NT2/D1 (cell line): ENCODE measurements around the gene ACADS.

ENCODE experiments used
- SUZ12 ChIP-seq: IDR thresholded peaks from 2 replicates; pipeline ENCODE4 v1.6.1; 2011; ENCODE audit not compliant: insufficient read length, insufficient read depth; ENCODE audit errors: extremely low read depth
- YY1 ChIP-seq: IDR thresholded peaks from 2 replicates; pipeline ENCODE4 v1.6.1; 2011; ENCODE audit not compliant: insufficient read length, insufficient read depth
- ZNF274 ChIP-seq: IDR thresholded peaks from 2 replicates; pipeline ENCODE4 v1.6.1; 2011; ENCODE audit warnings: mild to moderate bottlenecking, low read depth, low read length

DNA sequence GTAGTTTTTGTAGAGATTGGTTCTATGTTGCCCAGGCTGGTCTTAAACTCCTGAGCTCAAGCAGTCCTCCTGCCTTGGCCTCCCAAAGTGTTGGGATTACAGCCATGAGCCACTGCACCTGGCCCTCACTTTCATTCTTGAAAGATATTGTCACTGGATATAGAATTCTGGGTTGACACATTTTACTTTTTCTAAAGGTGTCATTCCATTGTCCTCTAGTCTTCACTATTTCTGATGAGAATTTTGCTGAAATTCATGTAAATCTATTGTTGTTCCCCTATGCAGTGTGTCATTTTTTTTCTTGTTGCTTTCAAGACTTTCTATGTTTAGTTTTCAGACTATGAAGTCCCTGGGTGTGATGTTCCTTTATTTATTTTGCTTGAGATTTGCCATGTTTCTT, 29.2 kb downstream of the ACADS start:
- TF ChIP-seq ZNF274, result no peak
- no peak for TF ChIP-seq SUZ12
- no peak for TF ChIP-seq YY1
